ENCODE measurements around the gene TTLL11. TPM values are rescaled to one million over a fixed set of nuclear protein-coding genes. Genes with fewer than 3 reads are reported as not detected.

The TTLL11 gene
- polyA plus RNA-seq, 2 donors, result 2.3 to 4.5 TPM

DNA sequence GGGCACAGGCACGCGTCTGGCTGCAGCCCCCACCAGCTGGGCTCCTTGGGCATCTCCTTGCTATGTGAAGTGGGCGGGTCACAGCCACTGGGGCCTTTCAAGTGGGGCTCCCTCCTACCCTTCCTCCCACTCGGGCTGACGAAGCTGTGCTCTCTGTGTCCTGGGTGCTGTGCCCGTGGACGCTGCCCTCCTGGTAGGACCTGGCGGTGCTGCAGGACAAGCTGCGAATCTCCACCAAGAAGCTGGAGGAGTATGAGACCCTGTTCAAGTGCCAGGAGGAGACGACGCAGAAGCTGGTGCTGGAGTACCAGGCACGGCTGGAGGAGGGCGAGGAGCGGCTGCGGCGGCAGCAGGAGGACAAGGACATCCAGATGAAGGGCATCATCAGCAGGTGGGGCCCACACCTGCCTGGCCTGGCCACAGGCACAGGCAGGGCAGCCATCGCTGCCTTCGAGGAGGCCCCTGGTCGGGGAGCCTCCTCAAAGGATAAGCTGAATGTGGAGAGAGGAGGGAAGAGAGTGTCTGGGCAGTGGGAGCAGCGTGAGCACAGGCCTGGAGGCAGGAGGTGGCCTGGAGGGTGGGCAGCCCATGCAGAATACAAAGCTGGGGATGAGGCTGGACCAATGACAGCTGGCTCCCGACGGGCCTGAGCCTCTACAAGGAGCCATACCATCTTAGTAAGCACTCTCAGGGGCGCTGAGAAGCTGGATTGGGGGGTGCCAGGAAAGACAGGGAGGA, 316.9 kb downstream of the TTLL11 start:
- H3K9me3 ChIP-seq (ENCODE audit: control insufficient read depth in 2 of 2, insufficient read depth in 1 of 2, low read depth in 1 of 2, low read length in 1 of 2), result no peaks in the 10 kb centered on the region
- H3K4me1 ChIP-seq (ENCODE audit: control insufficient read depth in 2 of 2, insufficient read depth in 2 of 2, low read length in 1 of 2), result no peaks in the 10 kb centered on the region
- H3K36me3 ChIP-seq (ENCODE audit: control insufficient read depth in 2 of 2, insufficient read depth in 2 of 2, low read length in 1 of 2), result peaks cover 23 to 67% of the 10 kb centered on the region in 2 donors
- H3K27ac ChIP-seq (ENCODE audit: low read depth in 2 of 2, low read length in 1 of 2), result no peak overlapping the region
- no peak overlapping the region for H3K4me3 ChIP-seq (ENCODE audit: low read depth in 1 of 2, low read length in 2 of 2)
- 94% methylated on average over 23 of the region's 23 CpGs for WGBS, 2 donors
- no peaks in the 10 kb centered on the region for H3K27me3 ChIP-seq (ENCODE audit: control insufficient read depth in 1 of 2, insufficient read depth in 2 of 2, low read length in 2 of 2)

DNA sequence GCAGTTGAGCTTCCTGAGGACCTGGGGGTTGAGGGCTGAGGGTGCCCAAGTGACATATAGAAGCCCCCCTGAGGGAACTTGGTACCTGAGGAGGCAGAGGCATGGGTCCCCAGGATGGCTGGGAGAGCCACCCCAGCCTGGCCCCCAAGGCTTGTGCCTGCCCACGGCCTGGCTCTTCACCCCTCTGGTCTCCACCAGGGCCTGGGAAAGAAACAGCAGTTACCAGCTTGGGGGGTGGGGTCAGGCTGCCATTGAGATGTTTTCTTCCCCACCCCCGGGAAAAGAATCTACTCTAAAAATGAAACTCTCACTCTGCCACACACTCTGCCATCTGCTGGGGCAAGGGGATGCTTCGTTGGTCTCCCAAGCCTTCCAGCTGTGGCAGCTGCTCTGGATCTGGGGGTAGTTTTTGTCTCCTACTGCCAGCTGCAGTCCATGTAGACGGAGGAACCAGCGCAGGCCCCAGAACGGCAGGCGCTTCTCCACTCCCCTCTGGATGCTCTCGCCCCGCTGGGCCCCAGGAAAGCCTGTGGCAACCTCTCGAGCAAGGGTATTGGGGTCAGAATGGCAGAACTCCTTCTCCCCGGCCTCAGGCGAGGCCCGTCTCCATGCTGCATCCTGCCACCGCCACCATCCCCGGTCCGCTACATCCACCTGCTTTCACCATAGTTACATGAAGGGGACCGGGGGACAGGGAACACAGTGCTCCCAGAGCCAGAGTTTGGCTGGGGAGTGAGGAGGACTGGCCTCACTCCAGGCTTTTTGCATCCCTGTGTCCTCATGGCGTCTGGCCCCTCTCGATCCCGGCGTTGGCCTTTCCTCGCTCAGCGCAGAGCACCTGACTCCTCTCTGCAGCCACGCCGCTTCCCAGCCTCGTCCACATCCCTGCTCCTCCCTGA, 318.1 kb downstream of the TTLL11 start:
- Histone ChIP-seq H3K36me3 (ENCODE audit: control insufficient read depth in 2 of 2, insufficient read depth in 2 of 2, low read length in 1 of 2) (peaks cover 22 to 64% of the 10 kb centered on the region in 2 donors), H3K4me3 (ENCODE audit: low read depth in 1 of 2, low read length in 2 of 2) (no peak overlapping the region), H3K9me3 (ENCODE audit: control insufficient read depth in 2 of 2, insufficient read depth in 1 of 2, low read depth in 1 of 2, low read length in 1 of 2) (no peaks in the 10 kb centered on the region), H3K4me1 (ENCODE audit: control insufficient read depth in 2 of 2, insufficient read depth in 2 of 2, low read length in 1 of 2) (no peaks in the 10 kb centered on the region), H3K27ac (ENCODE audit: low read depth in 2 of 2, low read length in 1 of 2) (no peak overlapping the region), H3K27me3 (ENCODE audit: control insufficient read depth in 1 of 2, insufficient read depth in 2 of 2, low read length in 2 of 2) (no peaks in the 10 kb centered on the region)
- 90 to 93% methylated on average over 26 of the region's 26 CpGs for WGBS, 2 donors

GRCh38 chr9:121773954-121774714, 319.0 kb downstream of the TTLL11 start:
- H3K36me3 ChIP-seq (ENCODE audit: control insufficient read depth in 2 of 2, insufficient read depth in 2 of 2, low read length in 1 of 2), result peaks cover 22 to 71% of the 10 kb centered on the region in 2 donors
- no peaks in the 10 kb centered on the region for H3K4me1 ChIP-seq (ENCODE audit: control insufficient read depth in 2 of 2, insufficient read depth in 2 of 2, low read length in 1 of 2)
- WGBS, 2 donors, result 90 to 91% methylated on average over 19 of the region's 19 CpGs
- H3K27me3 ChIP-seq (ENCODE audit: control insufficient read depth in 1 of 2, insufficient read depth in 2 of 2, low read length in 2 of 2), result no peaks in the 10 kb centered on the region
- no peak overlapping the region for H3K27ac ChIP-seq (ENCODE audit: low read depth in 2 of 2, low read length in 1 of 2)
- H3K4me3 ChIP-seq (ENCODE audit: low read depth in 1 of 2, low read length in 2 of 2), result no peak overlapping the region
- no peaks in the 10 kb centered on the region for H3K9me3 ChIP-seq (ENCODE audit: control insufficient read depth in 2 of 2, insufficient read depth in 1 of 2, low read depth in 1 of 2, low read length in 1 of 2)

DNA sequence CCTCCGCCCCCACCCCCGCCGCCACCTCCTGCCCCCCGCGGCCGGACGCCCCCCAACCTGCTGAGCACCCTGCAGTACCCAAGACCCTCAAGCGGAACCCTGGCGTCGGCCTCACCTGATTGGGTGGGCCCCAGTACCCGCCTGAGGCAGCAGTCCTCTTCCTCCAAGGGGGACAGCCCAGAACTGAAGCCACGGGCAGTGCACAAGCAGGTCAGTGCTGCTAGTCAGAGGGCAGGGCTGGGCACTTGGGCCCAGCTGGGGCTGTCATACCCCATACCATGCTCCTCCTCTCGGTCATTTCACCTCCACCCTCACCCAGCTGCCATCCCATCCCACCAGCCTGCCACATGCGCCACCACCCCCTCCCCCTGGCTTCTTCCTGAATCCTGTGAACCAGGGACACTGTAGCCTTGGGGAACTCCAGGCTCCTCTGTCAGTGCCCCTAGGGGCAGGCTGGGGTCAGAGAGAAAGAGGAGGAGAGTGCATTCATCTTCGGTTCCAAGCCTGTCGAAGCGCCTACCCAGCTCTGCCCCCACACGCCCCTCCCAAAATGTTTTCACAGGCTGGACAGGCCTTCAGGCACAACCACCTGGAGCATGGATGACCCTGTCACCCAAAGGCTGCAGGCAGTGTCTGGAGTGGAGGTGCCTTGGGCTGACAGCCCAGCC, 319.7 kb downstream of the TTLL11 start:
- Histone ChIP-seq H3K27ac (ENCODE audit: low read depth in 2 of 2, low read length in 1 of 2) (no peak overlapping the region), H3K36me3 (ENCODE audit: control insufficient read depth in 2 of 2, insufficient read depth in 2 of 2, low read length in 1 of 2) (peaks cover 22 to 78% of the 10 kb centered on the region in 2 donors), H3K4me3 (ENCODE audit: low read depth in 1 of 2, low read length in 2 of 2) (no peak overlapping the region), H3K9me3 (ENCODE audit: control insufficient read depth in 2 of 2, insufficient read depth in 1 of 2, low read depth in 1 of 2, low read length in 1 of 2) (no peaks in the 10 kb centered on the region), H3K4me1 (ENCODE audit: control insufficient read depth in 2 of 2, insufficient read depth in 2 of 2, low read length in 1 of 2) (no peaks in the 10 kb centered on the region), H3K27me3 (ENCODE audit: control insufficient read depth in 1 of 2, insufficient read depth in 2 of 2, low read length in 2 of 2) (no peaks in the 10 kb centered on the region)
- WGBS, 2 donors, result 92 to 93% methylated on average over 18 of the region's 18 CpGs

DNA sequence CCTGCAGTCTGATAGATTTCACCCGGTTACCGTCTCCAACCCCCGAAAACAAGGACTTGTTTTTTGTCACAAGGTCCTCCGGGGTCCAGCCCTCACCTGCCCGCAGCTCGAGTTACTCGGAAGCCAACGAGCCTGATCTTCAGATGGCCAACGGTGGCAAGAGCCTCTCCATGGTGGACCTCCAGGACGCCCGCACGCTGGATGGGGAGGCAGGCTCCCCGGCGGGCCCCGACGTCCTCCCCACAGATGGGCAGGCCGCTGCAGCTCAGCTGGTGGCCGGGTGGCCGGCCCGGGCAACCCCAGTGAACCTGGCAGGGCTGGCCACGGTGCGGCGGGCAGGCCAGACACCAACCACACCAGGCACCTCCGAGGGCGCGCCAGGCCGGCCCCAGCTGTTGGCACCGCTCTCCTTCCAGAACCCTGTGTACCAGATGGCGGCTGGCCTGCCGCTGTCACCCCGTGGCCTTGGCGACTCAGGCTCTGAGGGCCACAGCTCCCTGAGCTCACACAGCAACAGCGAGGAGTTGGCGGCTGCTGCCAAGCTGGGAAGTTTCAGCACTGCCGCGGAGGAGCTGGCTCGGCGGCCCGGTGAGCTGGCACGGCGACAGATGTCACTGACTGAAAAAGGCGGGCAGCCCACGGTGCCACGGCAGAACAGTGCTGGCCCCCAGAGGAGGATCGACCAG, 320.4 kb downstream of the TTLL11 start:
- Histone ChIP-seq H3K9me3 (ENCODE audit: control insufficient read depth in 2 of 2, insufficient read depth in 1 of 2, low read depth in 1 of 2, low read length in 1 of 2) (no peaks in the 10 kb centered on the region), H3K27ac (ENCODE audit: low read depth in 2 of 2, low read length in 1 of 2) (no peak overlapping the region), H3K36me3 (ENCODE audit: control insufficient read depth in 2 of 2, insufficient read depth in 2 of 2, low read length in 1 of 2) (peaks cover 22 to 84% of the 10 kb centered on the region in 2 donors), H3K4me1 (ENCODE audit: control insufficient read depth in 2 of 2, insufficient read depth in 2 of 2, low read length in 1 of 2) (no peaks in the 10 kb centered on the region), H3K4me3 (ENCODE audit: low read depth in 1 of 2, low read length in 2 of 2) (no peak overlapping the region), H3K27me3 (ENCODE audit: control insufficient read depth in 1 of 2, insufficient read depth in 2 of 2, low read length in 2 of 2) (no peaks in the 10 kb centered on the region)
- 89 to 91% methylated on average over 41 to 45 of the region's 45 CpGs for WGBS, 2 donors

Other genes starting within 250 kb of the TTLL11 start
- gene NDUFA8, start 66.5 kb upstream of the TTLL11 start, polyA plus RNA-seq, result 10 to 100 TPM; 66.1 to 82.7 TPM
- gene MORN5, start 66.6 kb upstream of the TTLL11 start, polyA plus RNA-seq, result 1 to 10 TPM in 1 of 2 donors, under 1 TPM in 1; 0.69 to 2.3 TPM
- gene LHX6, start 135.6 kb upstream of the TTLL11 start, polyA plus RNA-seq, result 1 to 10 TPM in 1 of 2 donors, under 1 TPM in 1; 0.63 to 1.0 TPM
- gene RBM18, start 171.5 kb upstream of the TTLL11 start, polyA plus RNA-seq, result 1 to 10 TPM; 3.1 to 6.3 TPM
- 10 to 100 TPM; 22.4 to 36.3 TPM for gene MRRF, start 171.6 kb upstream of the TTLL11 start, polyA plus RNA-seq

Measured in esophagus (tissue), 2 donors.